Measurements from ENCODE around the gene MAN2A1.

The MAN2A1 gene

GRCh38 chr5:109681763-109682162, 8.0 kb upstream of the MAN2A1 start:
- DNase-seq (ENCODE audit: low spot score): no peak

- no peak for DNase-seq (ENCODE audit: low spot score)
Observed at GRCh38 chr5:109682383-109682782, 7.3 kb upstream of the MAN2A1 start.

DNA sequence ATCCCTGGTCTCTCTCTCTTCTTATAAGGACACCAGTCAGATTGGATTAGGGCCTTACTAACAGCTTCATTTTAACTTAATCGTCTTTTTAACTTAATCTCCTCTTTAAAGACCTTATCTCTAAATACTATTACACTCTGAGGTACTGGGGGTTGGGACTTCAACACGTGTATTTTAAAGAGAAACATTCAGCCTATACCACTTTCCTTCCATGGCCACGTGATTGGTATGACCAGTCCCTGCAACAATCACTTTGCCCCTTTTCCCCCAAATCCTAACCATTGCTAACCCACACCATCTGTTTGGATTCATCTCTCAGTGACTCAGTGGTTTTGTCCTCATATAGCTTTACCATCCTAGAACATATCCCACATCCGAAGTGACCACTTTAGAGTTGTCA, 3.8 kb upstream of the MAN2A1 start:
- no peak for DNase-seq (ENCODE audit: low spot score)

DNA sequence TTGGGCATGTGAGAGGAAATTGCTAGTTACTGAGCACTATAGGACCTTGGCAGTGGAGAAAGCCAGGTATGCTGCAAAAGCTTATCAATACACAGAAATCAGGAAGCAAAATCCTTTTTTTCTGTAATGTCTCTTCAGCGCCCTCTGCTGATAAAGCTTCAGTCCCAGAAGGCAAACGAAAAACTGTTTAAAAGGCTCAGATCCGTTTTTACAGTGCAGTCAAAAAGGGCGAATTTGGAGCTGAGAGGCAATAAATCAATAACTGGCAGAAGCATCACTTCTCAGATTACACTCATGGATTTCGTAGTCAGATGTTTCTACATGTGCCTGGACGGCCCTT, 1.1 kb upstream of the MAN2A1 start:
- peak; percentile 48 for DNase-seq (ENCODE audit: low spot score)

DNA sequence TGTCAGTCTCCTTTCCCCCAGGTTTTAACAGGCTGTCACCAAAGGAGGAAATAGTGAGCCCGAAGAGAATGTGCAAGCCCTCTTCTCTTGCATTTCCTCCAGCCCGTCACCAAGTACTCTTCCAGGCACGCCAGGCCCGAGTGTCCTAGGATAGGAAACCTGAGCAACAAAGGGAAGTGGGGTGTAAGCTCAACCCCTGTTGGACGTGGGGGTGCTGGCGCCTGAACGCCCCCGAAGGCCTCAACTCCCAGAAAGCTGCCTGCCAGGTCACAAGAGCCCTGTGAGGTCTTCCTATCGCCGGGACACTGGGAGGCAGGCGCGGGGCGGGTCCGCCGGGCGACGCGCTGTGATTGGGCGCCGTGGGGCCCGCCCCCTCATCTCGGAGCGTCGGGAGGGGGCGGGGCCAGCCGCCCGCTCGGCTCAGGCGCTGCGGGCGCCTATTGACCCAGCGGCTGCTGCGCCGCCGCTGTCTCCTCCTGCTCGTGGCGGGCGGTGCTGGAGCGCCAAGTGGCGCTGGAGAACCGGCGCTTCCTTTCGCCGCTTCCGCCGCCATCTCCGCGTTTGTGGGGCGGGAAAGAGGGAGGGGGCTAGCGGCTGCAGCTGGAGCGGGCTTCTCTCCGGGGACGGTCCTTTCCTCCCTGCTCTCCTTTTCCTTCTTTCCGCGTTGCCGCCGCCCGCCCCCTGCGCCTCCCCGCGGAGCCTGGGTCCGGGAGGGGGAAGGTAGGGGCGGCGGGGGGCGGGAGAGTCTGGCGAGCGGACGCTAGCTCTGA, 572 bp upstream of the MAN2A1 start:
- peak; percentile 83 for DNase-seq (ENCODE audit: low spot score)

DNA sequence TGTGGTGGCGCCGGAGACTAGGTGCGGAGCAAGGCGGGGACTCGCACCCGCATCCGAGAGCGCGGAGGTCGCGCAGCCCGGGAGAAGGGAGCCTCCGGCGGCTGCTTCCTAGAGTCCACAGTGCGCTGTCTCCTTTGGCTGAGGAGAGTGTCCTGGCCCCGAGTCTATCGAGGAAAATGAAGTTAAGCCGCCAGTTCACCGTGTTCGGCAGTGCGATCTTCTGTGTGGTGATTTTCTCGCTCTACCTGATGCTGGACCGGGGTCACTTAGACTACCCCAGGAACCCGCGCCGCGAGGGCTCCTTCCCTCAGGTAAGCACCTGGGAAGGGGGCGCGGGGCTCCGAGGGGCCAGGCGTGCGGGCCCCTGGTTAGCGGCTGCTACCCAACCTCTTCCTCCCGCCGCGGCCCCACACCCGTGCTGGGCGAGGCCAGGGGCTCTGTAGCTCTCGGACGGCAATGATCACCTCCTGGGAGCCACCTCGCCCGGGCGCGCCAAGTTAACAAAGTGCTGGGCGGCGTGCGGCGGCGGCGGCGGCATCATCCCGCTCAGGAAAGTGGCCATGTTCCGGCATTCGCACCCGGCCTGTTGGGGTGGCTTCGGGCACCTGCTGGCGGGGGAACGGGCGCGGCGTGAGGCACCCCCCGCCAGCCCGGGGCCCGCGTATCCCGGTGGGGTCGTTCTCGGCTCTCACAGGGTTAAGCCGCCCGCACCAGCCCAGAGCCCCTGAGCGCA, 681 bp downstream of the MAN2A1 start:
- peak; percentile 36 for DNase-seq (ENCODE audit: low spot score)

- DNase-seq (ENCODE audit: low spot score): peak; percentile 54
Observed at GRCh38 chr5:109690975-109691574, 1.3 kb downstream of the MAN2A1 start.

GRCh38 chr5:109691996-109692395, 2.3 kb downstream of the MAN2A1 start:
- DNase-seq (ENCODE audit: low spot score): peak; percentile 40

DNA sequence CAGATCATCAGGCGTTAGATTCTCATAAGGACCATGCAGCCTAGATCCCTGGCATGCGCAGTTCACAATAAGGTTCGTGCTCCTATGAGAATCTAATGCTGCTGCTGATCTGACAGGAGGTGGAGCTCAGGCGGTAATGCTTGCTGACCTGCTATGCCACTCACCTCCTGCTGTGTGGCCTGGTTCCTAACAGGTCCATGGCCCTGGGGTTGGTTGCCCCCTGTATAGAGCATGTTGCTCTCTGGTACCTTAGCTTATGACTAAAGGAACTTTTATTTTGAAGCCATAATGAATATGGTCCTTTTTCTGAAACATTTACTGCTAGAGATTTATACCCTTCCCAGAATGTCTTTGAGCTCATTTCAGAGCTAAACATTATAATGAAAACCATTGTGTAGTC, 3.1 kb downstream of the MAN2A1 start:
- DNase-seq (ENCODE audit: low spot score): no peak

- peak; percentile 12 for DNase-seq (ENCODE audit: low spot score)
Observed at GRCh38 chr5:109693535-109694400, 4.0 kb downstream of the MAN2A1 start.

DNA sequence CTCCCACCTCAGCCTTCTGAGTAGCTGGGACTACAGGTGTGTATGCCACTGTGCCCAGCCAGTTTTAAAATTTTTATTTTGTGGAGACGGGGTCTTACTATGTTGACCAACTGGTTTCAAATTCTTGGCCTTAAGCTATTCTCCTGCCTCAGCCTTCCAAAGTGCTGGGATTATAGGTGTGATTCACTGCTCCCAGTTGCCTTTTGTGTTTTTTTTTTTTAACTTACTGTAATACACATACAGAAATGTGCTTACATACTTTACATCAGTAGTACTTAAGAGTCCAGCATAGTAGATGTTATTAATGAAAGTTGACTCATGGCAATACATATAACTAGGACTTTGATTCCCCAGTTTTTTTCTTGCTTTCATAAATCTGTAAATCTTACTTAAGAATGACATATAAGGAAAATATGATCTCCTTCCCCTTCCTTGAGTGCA, 4.7 kb downstream of the MAN2A1 start:
- DNase-seq (ENCODE audit: low spot score): no peak

DNA sequence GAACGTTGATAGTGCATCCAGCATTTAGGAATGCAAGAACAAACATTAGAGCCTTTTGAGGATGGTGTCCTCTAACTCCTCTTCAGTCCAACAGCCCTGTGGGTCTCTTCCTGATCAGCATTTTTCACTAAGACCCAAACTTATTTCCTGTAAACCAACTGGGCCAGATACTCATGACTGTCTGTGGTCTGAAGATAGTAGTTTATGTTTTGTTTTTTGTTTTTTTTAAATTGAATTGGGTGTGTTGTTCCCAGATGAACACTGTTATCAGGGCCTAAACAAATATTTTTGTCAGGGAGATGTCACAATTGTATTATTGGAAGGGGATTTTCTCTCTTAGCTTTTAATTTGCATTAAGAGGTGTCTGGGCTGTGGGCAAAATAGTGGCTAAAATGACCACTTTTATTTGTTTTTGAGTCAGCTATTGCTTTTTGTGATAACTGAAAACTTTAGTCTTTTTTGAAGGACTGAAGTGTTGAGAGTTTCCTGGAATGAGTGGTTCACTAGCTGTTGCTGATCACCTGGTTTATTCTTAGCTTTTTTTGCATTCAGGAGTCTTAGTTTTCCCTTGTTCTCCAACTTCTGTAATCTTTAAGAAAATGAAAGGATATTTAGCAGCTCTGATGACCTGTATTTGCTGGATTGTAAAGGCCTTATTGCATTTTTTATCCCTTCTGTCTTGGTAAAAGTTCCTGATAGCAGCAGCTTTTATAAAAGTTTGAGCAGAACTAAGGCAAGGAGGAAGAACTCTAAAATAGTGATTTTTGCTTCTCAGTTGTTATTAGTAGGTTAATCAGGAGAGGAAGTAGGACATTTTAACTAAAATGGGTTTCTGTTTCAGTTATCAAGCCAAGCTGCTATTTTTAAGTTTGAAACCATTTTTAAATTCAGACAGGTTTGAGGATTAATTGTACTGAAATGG, 5.5 kb downstream of the MAN2A1 start:
- DNase-seq (ENCODE audit: low spot score): peak; percentile 46

GRCh38 chr5:109697339-109697738, 7.6 kb downstream of the MAN2A1 start:
- no peak for DNase-seq (ENCODE audit: low spot score)

- no peak for DNase-seq (ENCODE audit: low spot score)
Observed at GRCh38 chr5:109700516-109701153, 10.9 kb downstream of the MAN2A1 start.

GRCh38 chr5:109701252-109701651, 11.5 kb downstream of the MAN2A1 start:
- no peak for DNase-seq (ENCODE audit: low spot score)

DNA sequence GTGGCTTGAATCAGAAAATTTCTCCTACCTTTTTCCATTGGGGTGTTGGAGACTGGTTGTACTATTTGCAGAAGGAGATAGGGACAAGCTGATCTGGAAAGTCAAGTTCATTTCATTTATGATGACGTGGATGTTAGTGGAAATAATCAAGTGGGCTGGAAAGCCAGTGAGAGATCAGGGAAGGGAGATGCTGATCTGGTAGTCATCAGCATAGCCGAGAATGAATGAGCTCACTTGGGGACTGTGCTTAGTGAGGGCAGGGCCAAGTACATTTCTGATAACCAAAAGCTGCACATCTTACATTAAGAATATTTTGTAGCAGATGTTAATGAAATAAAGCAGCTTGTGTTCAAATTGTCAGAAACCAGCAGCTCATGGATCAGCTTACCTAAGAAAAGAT, 12.1 kb downstream of the MAN2A1 start:
- no peak for DNase-seq (ENCODE audit: low spot score)

GRCh38 chr5:109703166-109703565, 13.4 kb downstream of the MAN2A1 start:
- DNase-seq (ENCODE audit: low spot score): no peak

- DNase-seq (ENCODE audit: low spot score): no peak
Observed at GRCh38 chr5:109703829-109704228, 14.1 kb downstream of the MAN2A1 start.

DNA sequence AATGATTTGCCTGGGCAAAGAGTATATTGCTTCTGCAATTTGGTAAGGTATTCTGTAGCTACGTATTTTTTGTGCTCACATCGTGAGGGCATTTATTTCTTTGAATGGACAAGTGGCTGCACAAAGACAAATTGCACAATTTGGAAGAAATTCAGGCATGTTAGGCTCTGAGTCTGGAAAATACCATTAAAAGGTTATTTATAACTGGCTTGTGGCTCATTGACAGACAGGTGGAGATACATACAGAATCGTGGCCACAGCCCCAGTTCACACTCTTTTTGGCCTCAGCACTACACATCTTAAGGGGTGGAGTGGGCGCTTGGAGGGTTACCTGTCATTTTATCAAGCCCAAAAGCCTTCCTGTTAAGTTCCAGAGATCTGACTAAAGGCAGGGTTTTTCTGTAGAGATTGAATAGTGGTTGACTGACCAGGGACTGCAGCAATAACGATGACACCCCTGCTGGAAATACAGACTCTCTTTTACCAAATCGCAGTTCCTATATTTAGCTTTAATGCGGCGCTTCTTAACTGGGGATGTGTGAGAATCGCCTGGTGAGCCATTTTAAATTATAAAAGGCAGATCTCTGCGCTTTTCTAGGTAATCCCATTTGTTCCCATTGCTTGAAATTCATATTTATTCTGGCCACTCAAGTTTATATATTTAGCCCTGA, 14.7 kb downstream of the MAN2A1 start:
- no peak for DNase-seq (ENCODE audit: low spot score)

DNA sequence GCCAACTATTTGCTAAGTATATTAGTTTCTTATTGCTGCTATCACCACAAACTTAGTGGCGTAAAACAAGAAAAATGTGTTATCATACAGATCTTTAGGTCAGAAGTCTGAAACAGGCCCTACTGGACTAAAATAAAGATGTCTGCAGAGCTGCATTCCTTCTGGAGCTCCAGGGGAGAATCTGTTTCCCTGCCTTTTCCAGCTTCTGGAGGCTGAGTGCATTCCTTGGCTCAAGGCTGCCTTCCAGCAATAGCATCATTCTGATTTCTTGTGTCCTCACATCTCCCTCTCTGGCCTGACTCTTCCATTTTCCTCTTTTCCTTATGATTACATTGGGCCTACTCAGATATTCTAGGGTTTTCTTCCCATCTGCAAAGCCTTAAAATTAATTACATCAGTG, 15.9 kb downstream of the MAN2A1 start:
- no peak for DNase-seq (ENCODE audit: low spot score)
